Measurements from ENCODE around the gene TMEM132C. TPM values are rescaled to one million over a fixed set of nuclear protein-coding genes. Genes with fewer than 3 reads are reported as not detected.

TMEM132C gene
- polyA plus RNA-seq, 4 donors: 2.7 to 5.6 (median 3.2) TPM

GRCh38 chr12:128543971-128544370 is 277.0 kb downstream of the TMEM132C start:
- DNase-seq (ENCODE audit: low read depth in 4 of 4, low spot score in 3 of 4): no peak

GRCh38 chr12:128548949-128549348 is 282.0 kb downstream of the TMEM132C start:
- DNase-seq (ENCODE audit: low read depth in 4 of 4, low spot score in 3 of 4): no peak

- no peak for DNase-seq (ENCODE audit: low read depth in 4 of 4, low spot score in 3 of 4)
These were observed 282.7 kb downstream of the TMEM132C start for GRCh38 chr12:128549601-128550218.

GRCh38 chr12:128551266-128551665 is 284.3 kb downstream of the TMEM132C start:
- no peak for DNase-seq (ENCODE audit: low read depth in 4 of 4, low spot score in 3 of 4)

GRCh38 chr12:128554546-128555304 is 287.8 kb downstream of the TMEM132C start:
- DNase-seq (ENCODE audit: low read depth in 4 of 4, low spot score in 3 of 4): no peak

GRCh38 chr12:128557231-128557630 is 290.3 kb downstream of the TMEM132C start:
- no peak for DNase-seq (ENCODE audit: low read depth in 4 of 4, low spot score in 3 of 4)

GRCh38 chr12:128564956-128565355 is 298.0 kb downstream of the TMEM132C start:
- no peak for DNase-seq (ENCODE audit: low read depth in 4 of 4, low spot score in 3 of 4)

- no peak for DNase-seq (ENCODE audit: low read depth in 4 of 4, low spot score in 3 of 4)
These were observed 300.8 kb downstream of the TMEM132C start for GRCh38 chr12:128567730-128568129.

- DNase-seq (ENCODE audit: low read depth in 4 of 4, low spot score in 3 of 4): no peak
These were observed 303.5 kb downstream of the TMEM132C start for GRCh38 chr12:128570191-128571065.

GRCh38 chr12:128571906-128572810 is 305.2 kb downstream of the TMEM132C start:
- DNase-seq (ENCODE audit: low read depth in 4 of 4, low spot score in 3 of 4): no peak

- no peak for DNase-seq (ENCODE audit: low read depth in 4 of 4, low spot score in 3 of 4)
These were observed 306.9 kb downstream of the TMEM132C start for GRCh38 chr12:128573907-128574306.

GRCh38 chr12:128578045-128578444 is 311.1 kb downstream of the TMEM132C start:
- no peak for DNase-seq (ENCODE audit: low read depth in 4 of 4, low spot score in 3 of 4)

GRCh38 chr12:128581321-128581761 is 314.4 kb downstream of the TMEM132C start:
- DNase-seq (ENCODE audit: low read depth in 4 of 4, low spot score in 3 of 4): no peak

GRCh38 chr12:128583453-128583852 is 316.5 kb downstream of the TMEM132C start:
- DNase-seq (ENCODE audit: low read depth in 4 of 4, low spot score in 3 of 4): no peak

- no peak for DNase-seq (ENCODE audit: low read depth in 4 of 4, low spot score in 3 of 4)
These were observed 319.6 kb downstream of the TMEM132C start for GRCh38 chr12:128586451-128587029.

- DNase-seq (ENCODE audit: low read depth in 4 of 4, low spot score in 3 of 4): no peak
These were observed 320.9 kb downstream of the TMEM132C start for GRCh38 chr12:128587918-128588317.

GRCh38 chr12:128592220-128592744 is 325.3 kb downstream of the TMEM132C start:
- no peak for DNase-seq (ENCODE audit: low read depth in 4 of 4, low spot score in 3 of 4)

GRCh38 chr12:128594521-128594920 is 327.6 kb downstream of the TMEM132C start:
- DNase-seq (ENCODE audit: low read depth in 4 of 4, low spot score in 3 of 4): no peak

- DNase-seq (ENCODE audit: low read depth in 4 of 4, low spot score in 3 of 4): no peak
These were observed 328.6 kb downstream of the TMEM132C start for GRCh38 chr12:128595609-128596008.

GRCh38 chr12:128600886-128601285 is 333.9 kb downstream of the TMEM132C start:
- DNase-seq (ENCODE audit: low read depth in 4 of 4, low spot score in 3 of 4): no peak

All from left renal pelvis (tissue), 4 donors.